GM18511 (cell line): Measurements from ENCODE around the gene ANKRD11.
"Not testable (repeated sequence)": the region's sequence is repeated elsewhere in the genome, so short reads cannot be mapped to it uniquely, and the experiment has no call there.

Experiments used
- ATAC-seq: cut with Tn5 transposase; IDR thresholded peaks from one replicate; pipeline ENCODE4 v1.9.1; 2021; ENCODE audit warnings: mild to moderate bottlenecking, moderate library complexity; ENCODE audit not compliant: unreplicated experiment

The ANKRD11 gene

DNA sequence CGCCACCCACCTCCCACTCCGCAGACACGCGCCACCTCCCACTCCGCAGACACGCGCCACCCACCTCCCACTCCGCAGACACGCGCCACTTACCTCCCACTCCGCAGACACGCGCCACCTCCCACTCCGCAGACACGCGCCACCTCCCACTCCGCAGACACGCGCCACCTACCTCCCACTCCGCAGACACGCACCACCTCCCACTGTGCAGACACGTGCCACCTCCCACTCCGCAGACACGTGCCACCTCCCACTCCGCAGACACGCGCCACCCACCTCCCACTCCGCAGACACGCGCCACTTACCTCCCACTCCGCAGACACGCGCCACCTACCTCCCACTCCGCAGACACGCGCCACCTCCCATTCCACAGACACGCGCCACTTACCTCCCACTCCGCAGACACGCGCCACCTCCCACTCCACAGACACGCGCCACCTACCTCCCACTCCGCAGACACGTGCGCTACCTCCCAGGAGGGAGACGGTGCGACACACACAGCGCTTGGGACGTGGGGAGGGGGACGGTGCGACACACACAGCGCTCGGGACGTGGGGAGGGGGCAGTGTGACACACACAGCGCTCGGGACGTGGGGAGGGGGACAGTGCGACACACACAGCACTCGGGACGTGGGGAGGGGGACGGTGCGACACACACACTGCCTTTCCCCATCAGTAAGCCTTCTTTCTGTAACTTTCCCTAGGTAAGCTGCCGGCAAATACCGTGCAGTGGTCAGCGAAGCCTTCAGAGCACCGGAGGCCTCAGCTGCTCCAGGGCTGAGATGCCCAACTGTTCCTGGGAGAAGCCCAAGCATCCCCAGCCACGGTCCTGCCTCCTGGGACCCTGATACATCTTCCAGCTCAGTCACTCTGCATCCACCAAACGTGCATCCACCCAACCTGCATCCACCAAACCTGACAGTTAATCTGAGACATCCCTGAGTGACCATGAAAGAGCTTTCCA is 183.6 kb downstream of the ANKRD11 start:
- ATAC-seq, result not testable (repeated sequence)

DNA sequence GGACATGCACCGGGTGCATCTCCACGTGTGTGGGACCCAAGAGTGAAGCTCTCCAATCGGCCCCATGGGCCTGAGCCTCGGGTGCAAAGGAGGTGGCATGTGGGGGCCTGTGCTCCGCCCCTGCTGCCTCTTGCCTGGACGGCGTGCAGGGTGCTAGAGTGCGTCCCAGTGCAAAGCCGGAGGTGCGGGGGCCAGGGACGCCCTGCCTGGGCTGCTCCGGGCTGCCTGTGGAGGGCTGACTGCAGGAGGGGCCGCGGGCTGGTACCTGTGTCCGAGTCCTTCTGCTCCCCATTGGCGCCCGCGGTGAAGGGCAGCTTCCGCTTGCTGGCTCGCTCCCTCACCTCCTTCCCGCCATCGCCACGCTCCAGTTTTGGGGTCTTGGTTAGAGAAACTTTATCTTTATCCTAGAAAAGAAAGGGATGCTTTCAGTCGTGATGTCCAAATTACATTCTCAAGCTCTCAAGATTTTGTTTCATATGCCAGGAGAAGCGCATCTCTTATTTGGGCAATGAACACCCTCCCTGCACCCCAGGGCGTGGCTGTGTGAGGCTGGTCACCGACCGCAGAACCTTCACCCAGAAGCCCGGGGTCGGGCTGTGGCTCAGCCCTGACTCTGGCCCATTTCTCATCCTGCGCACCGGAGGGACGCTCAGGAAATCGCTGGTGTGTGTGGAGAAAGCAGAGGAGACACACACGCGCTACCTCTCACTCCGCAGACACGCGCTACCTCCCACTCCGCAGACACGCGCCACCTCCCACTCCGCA is 185.2 kb downstream of the ANKRD11 start:
- ATAC-seq, result no peak

DNA sequence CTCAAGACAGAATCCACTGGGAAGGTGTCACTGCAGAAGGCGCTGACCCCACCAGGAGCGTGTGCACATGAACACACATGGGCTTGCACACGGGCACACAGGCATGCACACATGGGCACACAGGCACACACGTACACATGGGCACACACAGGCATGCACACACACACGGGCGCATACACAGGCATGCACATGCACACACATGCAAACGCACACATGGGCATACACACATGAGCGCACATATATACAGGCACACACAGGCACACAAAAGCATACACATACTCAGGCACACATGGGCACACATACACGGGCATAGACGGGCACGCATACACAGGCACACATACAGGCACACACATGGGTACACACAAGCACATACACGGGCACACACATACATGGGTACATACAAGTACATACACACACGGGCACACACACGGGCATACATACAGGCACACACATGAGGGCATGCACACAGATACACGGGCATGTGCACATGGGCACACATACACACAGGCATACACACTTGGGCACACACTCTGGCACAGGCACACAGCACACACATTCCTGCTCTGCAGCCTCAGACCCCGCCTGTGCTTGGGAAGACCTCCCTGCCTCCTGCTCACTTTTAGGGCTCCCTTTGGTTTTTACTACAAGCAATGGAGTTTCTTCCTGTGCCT is 186.0 kb downstream of the ANKRD11 start:
- ATAC-seq, result no peak

DNA sequence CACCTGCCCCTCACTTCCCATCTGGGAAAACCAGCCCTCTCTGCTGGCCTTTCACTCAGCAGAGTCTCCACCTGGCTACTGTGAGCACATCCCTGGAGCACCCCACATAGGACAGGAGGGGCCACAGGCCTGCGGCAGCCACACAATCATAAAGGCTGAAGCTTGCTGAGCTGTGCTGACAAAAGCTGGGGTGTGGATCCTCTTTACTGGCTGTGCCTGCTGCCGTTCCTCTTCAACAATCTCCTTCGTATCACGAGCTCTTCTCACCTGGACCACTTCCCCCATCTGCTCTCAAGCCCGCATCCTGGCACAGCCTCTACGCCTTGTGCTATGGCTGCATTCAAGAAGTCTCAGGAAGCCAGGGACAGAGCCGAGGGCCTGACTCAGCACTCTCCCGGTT is 186.7 kb downstream of the ANKRD11 start:
- no peak for ATAC-seq

DNA sequence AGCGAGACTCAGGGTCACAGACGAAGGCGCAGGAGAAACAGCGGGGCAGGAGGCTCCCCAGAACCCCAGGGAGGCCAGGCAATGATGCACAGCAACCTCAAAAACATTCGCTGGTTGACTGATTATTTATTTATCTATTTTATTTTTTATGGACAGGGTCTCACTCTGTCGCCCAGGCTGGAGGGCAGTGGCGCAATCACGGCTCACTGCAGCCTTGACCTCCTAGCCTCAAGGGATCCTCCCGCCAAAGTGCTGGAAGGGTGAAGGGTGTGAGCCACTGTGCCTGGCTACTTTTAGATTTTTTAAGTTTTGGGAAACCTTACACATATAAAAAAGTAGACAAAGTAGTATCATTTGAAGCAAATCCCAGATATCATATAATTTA is 189.4 kb downstream of the ANKRD11 start:
- ATAC-seq, result no peak

DNA sequence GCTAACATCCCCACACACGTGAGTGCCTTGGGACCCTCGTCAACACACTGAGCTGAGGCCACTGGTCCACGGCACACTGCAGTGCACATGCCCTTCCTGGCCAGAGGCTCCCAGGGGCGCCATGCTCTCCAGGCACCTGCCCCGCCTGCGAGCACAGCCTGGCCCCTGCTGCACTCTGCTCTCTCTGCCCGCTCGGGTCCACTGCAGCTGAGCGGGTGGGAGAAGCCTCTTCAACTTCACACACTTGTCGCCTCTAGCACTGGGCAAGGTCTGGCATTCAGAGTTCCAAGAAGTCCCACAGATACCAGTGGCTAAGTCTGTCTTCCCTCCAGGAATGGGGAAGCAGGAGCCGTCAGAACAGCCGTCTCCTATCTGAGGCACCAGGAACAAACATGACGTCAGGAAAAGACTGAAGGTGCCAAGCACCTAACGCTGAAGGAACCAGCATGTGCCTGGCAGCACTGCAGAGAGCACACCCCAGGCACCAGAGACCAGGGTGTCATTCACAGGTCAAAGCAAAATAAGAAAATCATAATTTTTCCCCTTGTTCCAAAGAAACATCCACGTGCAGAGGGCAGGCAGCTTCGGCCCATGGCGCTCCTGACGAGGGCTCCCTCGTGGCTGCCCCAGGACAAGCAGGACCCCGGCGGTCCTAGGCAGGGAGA is 189.9 kb downstream of the ANKRD11 start:
- ATAC-seq, result no peak

DNA sequence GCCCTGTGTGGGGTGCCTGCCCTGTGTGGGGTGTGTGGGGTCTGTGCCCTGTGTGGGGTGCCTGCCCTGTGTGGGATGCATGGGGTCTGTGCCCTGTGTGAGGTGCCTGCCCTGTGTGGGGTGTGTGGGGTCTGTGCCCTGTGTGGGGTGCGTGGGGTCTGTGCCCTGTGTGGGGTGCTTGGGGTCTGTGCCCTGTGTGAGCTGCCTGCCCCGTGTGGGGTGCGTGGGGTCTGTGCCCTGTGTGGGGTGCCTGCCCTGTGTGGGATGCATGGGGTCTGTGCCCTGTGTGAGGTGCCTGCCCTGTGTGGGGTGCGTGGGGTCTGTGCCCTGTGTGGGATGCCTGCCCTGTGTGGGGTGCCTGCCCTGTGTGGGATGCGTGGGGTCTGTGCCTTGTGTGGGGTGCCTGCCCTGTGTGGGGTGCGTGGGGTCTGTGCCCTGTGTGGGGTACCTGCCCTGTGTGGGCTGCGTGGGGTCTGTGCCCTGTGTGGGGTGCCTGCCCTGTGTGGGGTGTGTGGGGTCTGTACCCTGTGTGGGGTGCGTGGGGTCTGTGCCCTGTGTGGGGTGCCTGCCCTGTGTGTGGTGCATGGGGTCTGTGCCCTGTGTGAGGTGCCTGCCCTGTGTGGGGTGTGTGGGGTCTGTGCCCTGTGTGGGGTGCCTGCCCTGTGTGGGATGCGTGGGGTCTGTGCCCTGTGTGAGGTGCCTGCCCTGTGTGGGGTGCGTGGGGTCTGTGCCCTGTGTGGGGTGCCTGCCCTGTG is 190.8 kb downstream of the ANKRD11 start:
- not testable (repeated sequence) for ATAC-seq

DNA sequence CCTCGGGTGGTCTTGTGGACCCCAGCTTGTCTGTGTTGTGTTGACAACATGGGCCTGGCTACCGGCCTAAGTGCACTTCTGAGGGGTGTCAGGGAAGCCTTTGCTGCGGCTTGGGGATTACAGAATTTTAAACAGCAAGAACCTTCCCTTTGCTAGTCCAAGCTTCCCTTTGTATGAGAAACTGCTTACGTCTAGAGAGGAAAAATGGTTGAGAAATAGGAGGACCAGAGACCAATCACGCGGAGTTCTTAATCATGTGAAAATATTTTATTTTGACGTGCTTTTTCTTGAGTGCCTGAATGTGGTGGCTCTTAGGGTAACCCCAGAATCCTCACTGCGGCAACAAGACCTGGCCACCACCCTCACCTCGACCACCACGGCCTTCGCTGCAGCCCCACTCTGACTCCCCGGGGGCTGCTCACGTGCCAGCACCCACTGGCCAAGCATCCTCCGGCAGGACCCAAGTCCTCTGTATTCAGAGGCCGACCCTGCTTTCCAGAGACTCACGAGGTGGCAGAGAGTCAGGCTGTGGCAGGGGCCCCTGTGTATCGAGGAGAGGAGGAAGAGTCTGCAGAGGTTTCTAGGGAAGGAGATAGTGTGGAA is 191.6 kb downstream of the ANKRD11 start:
- no peak for ATAC-seq

DNA sequence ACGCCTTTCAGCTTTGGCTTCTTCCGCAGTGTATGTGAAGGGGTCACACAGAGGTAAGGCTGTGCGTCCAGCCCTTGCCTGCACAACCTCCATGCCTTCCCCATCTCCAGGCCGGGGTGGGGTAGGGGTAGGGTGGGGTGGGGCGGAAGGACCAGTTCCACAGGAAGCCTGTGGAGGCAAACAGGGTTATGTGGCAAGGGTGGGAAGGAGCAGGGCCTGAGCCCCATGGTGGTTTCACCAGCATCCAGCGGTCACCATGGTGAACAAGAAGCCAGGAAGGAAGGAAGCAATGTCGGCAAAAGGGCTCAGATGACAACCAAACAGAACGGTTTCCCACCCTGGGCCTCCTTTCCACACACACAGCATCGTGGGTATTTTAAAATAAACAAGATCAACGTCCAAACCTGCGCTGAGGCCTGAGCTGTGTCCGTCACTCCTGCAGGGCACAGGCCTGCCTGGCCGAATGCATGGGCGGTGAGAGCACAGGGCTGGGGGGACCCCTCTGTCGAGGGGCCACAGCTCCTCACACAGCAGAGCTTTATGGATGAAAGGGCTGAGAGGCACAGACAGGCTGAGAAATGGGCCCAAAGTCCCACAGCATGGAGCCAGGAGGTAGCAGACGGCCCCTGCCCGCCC is 192.3 kb downstream of the ANKRD11 start:
- no peak for ATAC-seq

DNA sequence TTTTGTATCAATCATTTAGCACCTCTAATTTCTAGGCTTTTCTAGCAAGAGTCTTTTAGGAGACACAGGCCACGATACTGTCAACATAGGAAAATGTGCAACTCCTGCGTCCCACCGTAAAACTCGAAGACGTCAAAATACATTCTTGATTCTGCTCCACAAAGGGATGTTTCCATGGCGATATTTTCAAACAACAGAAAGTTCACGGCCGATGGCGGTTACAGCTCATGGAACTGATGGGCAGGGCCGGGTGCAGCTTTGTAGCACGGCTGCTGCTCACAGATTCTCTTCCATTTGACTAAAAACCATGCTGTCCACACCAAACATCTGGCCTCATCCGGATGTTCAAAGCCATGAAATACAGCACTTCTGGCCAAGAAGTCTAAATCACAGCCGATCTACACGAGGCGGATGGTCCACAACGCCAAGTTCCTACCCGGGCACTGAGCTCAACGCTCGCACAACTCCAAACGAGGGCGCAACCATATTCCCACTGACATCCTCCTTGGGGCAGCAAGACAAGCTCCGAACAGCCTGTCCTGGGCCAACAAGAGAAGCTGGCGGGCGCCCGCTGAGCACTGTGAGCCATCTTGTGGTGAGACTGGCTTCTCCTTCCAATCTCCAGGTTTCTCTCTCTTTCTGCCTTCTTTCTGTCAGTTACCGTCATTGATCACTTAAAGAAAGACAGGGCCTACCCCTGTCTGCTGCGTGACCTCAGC is 193.0 kb downstream of the ANKRD11 start:
- no peak for ATAC-seq

DNA sequence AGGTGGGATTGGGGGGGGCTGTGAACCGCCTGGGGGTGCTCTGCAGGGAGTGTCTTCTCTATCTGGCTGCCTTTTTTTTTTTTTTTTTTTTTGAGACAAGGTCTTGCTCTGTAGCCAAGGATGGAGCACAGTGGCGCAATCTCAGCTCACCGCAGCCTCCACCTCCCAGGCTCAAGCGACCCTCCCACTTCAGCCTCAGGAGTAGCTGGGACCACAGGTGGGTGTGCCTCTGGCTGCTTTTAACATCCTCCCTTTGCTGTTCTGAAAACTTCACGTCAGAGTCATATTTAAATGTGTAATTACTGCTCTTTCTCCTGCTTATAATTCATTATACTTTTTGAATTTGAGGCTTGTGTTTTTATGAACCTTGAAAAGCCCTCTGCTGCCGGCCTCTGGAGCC is 194.4 kb downstream of the ANKRD11 start:
- ATAC-seq, result no peak

DNA sequence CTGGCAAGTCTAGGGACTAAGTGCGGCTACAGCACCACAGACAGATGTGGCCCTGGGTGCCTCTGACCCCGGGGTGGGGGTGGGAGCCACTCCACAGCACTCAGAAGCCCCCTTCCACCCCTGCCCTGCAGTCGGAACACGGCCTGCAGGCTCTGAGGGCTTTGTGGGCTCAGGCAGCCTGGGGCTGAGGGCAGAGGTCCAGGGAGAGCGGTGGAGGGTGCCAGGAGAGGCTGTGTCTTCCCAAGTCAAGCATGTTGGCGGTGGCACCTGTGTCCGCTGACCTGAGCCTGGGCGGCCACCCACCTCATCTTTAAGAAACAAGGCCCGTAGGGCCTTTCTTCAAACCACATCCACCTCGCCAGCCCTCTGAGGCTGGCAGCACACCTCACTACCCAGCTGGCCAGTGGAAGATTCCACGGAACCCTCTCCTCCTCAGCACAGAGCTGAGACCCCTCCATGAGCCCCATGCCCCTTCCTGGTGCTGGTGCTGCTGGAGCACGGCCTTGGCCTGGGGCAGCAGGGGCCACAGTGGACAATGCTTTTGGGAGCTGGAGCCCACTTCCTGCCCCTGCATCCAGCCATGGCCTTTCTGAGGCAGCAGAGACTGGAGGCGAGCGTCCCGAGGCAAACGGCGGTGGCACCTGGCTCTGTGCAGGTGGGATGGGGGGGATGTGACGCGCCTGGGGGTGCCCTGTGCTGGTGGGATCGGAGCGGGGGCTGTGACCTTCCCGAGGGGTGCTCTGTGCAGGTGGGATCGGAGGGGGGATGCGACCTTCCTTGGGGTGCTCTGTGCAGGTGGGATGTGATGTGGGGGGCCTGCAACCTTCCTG is 195.1 kb downstream of the ANKRD11 start:
- no peak for ATAC-seq

DNA sequence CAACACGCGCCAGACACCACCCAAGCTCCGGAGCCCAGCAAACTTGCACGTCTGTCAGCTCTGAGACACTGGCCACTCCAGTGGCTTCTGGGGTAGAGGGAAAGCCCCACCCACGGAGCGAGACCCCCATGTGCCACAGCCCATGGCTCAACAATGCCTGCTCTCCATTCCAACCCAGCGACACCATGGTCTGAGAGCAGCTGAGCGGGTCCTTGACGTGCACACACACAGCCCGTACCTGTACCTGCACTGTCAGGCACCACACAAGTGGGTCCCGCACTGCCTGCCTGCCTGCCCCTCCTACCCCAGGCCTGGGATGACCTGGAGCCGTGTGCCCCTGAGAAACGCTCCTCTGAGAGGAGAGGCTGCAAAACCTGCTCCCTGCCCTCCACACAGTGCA is 195.9 kb downstream of the ANKRD11 start:
- no peak for ATAC-seq

DNA sequence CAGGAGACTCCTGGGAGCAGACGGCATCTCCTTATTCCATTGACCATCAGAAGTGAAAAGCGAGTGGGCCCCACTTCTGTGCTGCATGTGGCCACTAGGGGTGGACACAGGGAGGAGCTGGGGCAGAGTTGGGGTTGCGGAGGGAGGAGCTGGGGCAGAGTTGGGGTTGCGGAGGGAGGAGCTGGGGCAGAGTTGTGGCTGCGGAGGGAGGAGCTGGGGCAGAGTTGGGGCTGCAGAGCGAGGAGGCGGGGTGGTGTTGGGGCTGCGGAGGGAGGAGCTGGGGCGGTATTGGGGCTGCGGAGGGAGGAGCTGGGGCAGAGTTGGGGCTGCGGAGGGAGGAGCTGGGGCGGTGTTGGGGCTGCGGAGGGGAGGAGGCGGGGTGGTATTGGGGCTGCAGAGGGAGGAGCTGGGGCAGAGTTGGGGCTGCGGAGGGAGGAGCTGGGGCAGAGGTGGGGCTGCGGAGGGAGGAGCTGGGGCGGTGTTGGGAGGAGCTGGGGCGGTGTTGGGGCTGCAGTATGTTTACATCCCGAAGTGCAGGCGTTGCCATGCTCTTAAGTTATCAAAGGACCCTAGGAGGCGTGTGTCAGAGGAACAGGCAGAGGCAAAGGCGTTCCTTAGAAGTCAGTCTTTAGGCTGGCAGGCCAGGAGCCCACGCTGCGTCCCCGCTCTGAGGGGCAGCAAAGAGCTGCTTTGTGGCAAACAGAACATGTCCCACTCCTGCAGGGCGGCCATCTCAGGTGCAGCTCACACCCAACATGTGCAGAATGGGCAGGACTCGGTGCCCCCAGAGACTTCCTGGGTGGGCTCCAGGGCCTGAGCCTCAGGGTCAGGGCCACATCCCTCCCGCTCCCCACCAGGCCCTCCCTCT is 196.9 kb downstream of the ANKRD11 start:
- ATAC-seq, result no peak

DNA sequence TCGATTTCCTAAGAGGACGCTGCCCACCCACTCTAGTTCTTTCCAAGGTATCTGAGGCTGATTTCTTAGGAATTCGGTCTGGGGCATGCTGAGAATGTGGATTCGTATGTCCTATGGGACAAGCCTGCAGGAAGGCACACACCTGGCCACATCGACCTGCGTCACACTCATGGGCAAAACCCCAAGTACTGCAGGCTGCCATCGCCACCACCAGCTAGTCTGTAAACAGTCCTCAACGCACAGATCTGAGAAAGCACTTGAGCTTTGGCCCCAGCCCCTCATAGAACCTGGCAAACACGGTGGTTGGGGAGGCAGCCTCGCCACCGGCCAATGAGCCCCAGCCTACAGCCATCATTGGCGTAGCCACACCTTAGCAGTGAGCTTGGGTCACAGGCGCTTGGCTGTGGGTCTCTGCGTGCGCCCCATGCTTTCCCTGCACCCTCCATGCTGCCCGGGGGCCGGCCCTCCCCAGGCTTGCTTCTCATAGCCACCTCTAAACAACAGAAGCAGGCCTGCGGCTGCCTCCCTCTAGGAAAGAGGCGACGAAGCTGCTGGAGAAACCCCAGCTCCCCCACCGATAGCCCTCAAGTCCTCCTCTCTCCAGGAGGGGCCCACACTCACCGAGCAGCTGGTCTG is 197.8 kb downstream of the ANKRD11 start:
- ATAC-seq, result no peak

DNA sequence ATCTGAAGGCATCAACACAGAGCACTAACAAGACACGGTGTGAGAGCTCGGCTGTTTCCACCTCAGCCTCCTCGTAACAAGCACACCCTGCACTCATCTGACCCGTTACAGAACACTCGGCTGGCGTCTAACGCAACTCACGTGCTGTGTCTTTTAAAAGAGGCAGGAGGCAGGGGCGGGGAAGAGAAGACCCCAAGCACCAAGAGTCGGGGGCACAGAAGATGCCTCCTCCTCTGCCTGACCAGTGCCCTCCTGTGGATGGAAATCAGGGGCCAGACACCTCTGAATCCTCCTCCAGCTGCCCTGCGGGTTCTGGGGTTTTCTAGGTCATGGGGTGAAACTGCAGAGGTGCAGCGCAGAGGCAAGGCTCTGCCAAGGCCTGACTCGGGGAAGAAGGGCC is 198.6 kb downstream of the ANKRD11 start:
- no peak for ATAC-seq
